ENCODE data around the gene ZNF93. TPM values are rescaled to one million over a fixed set of nuclear protein-coding genes. Genes with fewer than 3 reads are reported as not detected.
"Not testable (repeated sequence)": the region's sequence is repeated elsewhere in the genome, so short reads cannot be mapped to it uniquely, and the experiment has no call there.

The ZNF93 gene
- total and polyA plus RNA-seq, 4 donors, result 0.50 to 4.1 (median 2.9) TPM

DNA sequence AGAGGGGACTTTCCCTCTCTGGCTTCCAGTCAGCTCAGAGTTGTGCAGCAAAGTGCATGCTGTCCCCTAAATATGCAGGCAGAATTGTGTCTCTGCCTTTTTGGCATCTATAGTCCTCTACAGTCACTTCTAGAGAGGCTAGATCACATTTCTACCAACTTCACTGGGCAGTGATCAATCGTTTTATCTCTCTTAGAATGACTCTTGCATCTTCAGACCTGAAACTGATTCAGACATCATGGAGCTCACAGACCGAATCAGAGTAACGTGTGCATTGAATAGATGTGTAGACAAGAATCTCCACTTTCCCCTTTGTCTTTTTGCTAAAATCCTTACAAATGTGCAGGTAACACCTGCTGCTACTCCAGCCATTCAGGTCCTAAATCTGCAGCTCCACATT is 28.8 kb upstream of the ZNF93 start:
- WGBS, 2 donors, result 89 to 91% methylated on average over 3 of the region's 3 CpGs
- H3K4me1 ChIP-seq (ENCODE audit: control insufficient read depth in 1 of 2, insufficient read depth in 2 of 2, low read length in 2 of 2), result no peaks in the 10 kb centered on the region
- intact Hi-C loops (cut with DNase I), result no loop called here

DNA sequence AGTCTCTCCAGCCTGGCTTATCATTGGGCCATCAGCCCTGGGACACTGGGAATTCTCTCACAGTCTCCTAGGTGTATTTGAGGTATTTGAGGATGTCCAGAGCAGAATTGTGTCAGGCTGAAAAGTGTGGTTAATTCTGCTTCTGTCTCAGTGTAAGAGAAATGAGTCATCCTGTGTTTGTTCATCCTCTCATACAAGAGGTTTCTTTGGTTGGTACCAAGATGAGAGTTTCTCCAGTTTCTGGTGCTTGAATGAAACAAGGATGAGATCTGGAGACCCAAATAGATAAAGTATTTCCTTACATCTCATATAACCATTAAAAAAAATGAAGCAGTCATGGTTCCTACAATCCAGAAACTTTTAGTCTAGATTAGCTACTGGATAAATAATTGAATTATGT is 27.4 kb upstream of the ZNF93 start:
- Histone ChIP-seq H3K4me3 (ENCODE audit: low read length in 2 of 2) (no peak overlapping the region), H3K9me3 (ENCODE audit: control insufficient read depth, low read length) (peaks cover 2% of the 10 kb centered on the region), H3K4me1 (ENCODE audit: control insufficient read depth in 1 of 2, insufficient read depth in 2 of 2, low read length in 2 of 2) (no peaks in the 10 kb centered on the region), H3K27ac (ENCODE audit: low read depth in 1 of 2, low read length in 2 of 2) (no peak overlapping the region), H3K36me3 (ENCODE audit: control insufficient read depth in 1 of 2, insufficient read depth in 2 of 2, low read length in 1 of 2) (no peaks in the 10 kb centered on the region), H3K27me3 (ENCODE audit: control insufficient read depth in 1 of 2, insufficient read depth in 2 of 2, low read length in 1 of 2) (no peaks in the 10 kb centered on the region)
- intact Hi-C loops (cut with DNase I), result no loop called here
- ATAC-seq (ENCODE audit: low FRiP score) (no peak), DNase-seq (no peak)

More for the DNA sequence above, 28.8 kb upstream of the ZNF93 start:
- H3K4me3 ChIP-seq (ENCODE audit: low read length in 2 of 2), result no peak overlapping the region
- H3K36me3 ChIP-seq (ENCODE audit: control insufficient read depth in 1 of 2, insufficient read depth in 2 of 2, low read length in 1 of 2), result no peaks in the 10 kb centered on the region
- no peak overlapping the region for H3K27ac ChIP-seq (ENCODE audit: low read depth in 1 of 2, low read length in 2 of 2)
- DNase-seq (no peak), ATAC-seq (ENCODE audit: low FRiP score) (no peak)
- H3K9me3 ChIP-seq (ENCODE audit: control insufficient read depth, low read length), result peaks cover 2% of the 10 kb centered on the region
- H3K27me3 ChIP-seq (ENCODE audit: control insufficient read depth in 1 of 2, insufficient read depth in 2 of 2, low read length in 1 of 2), result no peaks in the 10 kb centered on the region

DNA sequence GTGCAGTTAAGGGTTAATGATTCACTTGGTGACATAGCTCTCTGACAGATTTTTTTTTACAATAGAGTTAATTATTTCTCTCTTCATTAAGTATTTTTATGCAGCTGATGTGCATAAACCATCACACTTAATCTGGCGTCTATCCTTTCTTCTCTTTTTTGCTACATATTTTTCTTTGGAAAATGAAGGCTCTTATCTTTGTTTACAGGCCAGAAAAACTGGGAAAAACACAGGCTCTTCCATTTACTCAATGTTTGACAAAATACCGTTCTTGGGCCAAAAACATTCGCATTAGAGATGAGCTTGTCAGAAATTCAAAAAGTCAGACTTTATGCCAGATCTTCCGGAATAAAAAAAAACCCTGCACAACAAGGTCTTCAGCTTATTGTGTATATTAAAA is 23.0 kb upstream of the ZNF93 start:
- 53 to 57% methylated on average over 4 of the region's 4 CpGs for WGBS, 2 donors
- H3K27me3 ChIP-seq (ENCODE audit: control insufficient read depth in 1 of 2, insufficient read depth in 2 of 2, low read length in 1 of 2), result no peaks in the 10 kb centered on the region

DNA sequence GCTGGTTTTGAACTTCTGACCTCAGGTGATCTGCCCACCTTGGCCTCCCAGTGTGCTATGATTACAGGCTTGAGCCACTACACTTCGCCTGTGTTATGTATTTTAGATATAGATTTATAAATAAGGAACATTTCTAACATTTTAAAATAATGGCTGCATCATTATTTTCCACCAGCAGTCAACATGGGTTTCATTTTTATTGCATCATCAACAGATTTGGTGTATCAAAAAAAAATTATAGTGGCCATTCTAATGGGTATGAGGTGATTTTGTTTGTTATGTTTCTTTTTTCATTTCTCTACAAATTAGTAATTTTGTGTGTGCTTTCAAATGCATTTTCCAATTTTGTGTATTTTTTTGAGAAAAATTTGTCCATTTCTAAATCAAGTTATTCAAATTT is 16.2 kb upstream of the ZNF93 start:
- peaks cover 4 to 9% of the 10 kb centered on the region in 2 donors for H3K36me3 ChIP-seq (ENCODE audit: control insufficient read depth in 1 of 2, insufficient read depth in 2 of 2, low read length in 1 of 2)
- H3K27me3 ChIP-seq (ENCODE audit: control insufficient read depth in 1 of 2, insufficient read depth in 2 of 2, low read length in 1 of 2), result no peaks in the 10 kb centered on the region
- no peaks in the 10 kb centered on the region for H3K4me1 ChIP-seq (ENCODE audit: control insufficient read depth in 1 of 2, insufficient read depth in 2 of 2, low read length in 2 of 2)
- H3K4me3 ChIP-seq (ENCODE audit: low read length in 2 of 2), result no peak overlapping the region
- H3K27ac ChIP-seq (ENCODE audit: low read depth in 1 of 2, low read length in 2 of 2), result no peak overlapping the region
- DNase-seq (no peak), ATAC-seq (ENCODE audit: low FRiP score) (no peak)
- WGBS, 2 donors, result 94 to 100% methylated on average over 1 of the region's 1 CpG
- intact Hi-C loops (cut with DNase I), result no loop called here
- peaks cover 10% of the 10 kb centered on the region for H3K9me3 ChIP-seq (ENCODE audit: control insufficient read depth, low read length)

More for the DNA sequence above, 23.0 kb upstream of the ZNF93 start:
- Histone ChIP-seq H3K4me1 (ENCODE audit: control insufficient read depth in 1 of 2, insufficient read depth in 2 of 2, low read length in 2 of 2) (no peaks in the 10 kb centered on the region), H3K27ac (ENCODE audit: low read depth in 1 of 2, low read length in 2 of 2) (no peak overlapping the region), H3K36me3 (ENCODE audit: control insufficient read depth in 1 of 2, insufficient read depth in 2 of 2, low read length in 1 of 2) (peaks cover 4% of the 10 kb centered on the region in 2 donors), H3K4me3 (ENCODE audit: low read length in 2 of 2) (no peak overlapping the region), H3K9me3 (ENCODE audit: control insufficient read depth, low read length) (peaks cover 4% of the 10 kb centered on the region)
- ATAC-seq (ENCODE audit: low FRiP score), result no peak
- no peak for DNase-seq
- intact Hi-C loops (cut with DNase I), result no loop called here

DNA sequence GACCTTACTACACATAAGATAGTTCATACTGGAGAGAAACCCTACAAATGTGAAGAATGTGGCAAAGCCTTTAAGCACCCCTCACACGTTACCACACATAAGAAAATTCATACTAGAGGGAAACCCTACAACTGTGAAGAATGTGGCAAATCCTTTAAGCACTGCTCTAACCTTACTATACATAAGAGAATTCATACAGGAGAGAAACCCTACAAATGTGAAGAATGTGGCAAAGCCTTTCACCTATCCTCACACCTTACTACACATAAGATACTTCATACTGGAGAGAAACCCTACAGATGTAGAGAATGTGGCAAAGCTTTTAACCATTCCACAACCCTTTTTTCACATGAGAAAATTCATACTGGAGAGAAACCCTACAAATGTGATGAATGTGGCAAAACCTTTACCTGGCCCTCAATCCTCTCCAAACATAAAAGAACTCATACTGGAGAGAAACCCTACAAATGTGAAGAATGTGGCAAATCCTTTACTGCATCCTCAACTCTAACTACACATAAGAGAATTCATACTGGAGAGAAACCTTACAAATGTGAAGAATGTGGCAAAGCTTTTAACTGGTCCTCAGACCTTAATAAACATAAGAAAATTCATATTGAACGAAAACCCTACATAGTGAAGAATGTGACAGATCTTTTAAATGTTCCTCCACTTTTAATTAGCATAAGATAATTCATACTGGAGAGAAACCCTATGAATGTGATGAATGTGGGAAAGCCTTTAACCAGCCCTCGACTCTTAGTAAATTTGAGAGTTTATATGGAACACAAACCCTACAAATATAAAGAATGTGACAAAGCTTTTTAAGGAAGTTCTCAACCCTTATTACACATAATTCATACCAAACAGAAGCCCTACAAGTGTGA is 8.4 kb upstream of the ZNF93 start:
- H3K4me1 ChIP-seq (ENCODE audit: control insufficient read depth in 1 of 2, insufficient read depth in 2 of 2, low read length in 2 of 2); H3K27ac ChIP-seq (ENCODE audit: low read depth in 1 of 2, low read length in 2 of 2); H3K36me3 ChIP-seq (ENCODE audit: control insufficient read depth in 1 of 2, insufficient read depth in 2 of 2, low read length in 1 of 2); ATAC-seq (ENCODE audit: low FRiP score); DNase-seq; H3K27me3 ChIP-seq (ENCODE audit: control insufficient read depth in 1 of 2, insufficient read depth in 2 of 2, low read length in 1 of 2); intact Hi-C loops (cut with DNase I); H3K4me3 ChIP-seq (ENCODE audit: low read length in 2 of 2); H3K9me3 ChIP-seq (ENCODE audit: control insufficient read depth, low read length): not testable (repeated sequence)
- 98% methylated on average over 3 of the region's 3 CpGs for WGBS, 2 donors

DNA sequence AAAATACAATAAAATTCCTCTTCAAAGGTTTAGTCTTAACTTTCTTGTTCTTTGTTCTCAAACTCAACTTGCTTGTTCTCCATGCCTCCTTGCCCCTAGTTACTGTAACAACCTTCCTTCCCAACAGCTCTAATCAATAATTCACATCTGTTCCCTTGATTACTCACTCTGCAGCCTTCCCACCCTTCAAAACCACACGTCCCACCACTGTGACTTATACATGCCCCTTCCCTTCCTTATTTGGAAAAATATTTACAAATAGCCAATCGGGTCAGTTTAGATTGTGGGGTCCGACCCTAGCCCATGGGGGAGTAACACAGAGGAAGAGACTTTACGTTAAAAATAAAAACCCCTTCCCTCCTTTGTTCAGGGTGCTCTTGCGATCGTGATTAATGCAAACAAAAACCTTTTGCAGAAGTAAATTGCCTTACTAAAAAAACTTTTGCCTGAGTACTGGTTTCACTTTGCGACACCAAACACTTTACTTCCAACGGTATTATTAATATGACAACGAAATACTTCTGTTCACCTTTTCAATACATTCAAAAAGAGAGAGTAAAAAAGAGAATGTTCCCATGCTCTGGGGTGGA is 512 bp upstream of the ZNF93 start:
- Histone ChIP-seq H3K9me3 (ENCODE audit: control insufficient read depth, low read length) (no peaks in the 10 kb centered on the region), H3K4me3 (ENCODE audit: low read length in 2 of 2) (peak overlapping the region; percentile 75 to 82), H3K27me3 (ENCODE audit: control insufficient read depth in 1 of 2, insufficient read depth in 2 of 2, low read length in 1 of 2) (no peaks in the 10 kb centered on the region), H3K4me1 (ENCODE audit: control insufficient read depth in 1 of 2, insufficient read depth in 2 of 2, low read length in 2 of 2) (no peaks in the 10 kb centered on the region), H3K36me3 (ENCODE audit: control insufficient read depth in 1 of 2, insufficient read depth in 2 of 2, low read length in 1 of 2) (no peaks in the 10 kb centered on the region), H3K27ac (ENCODE audit: low read depth in 1 of 2, low read length in 2 of 2) (no peak overlapping the region)
- intact Hi-C loops (cut with DNase I), result loop anchor here in 1 of 2 donors (5.0 kb wide), 1 partner anchor 33 kb away; the partner anchor contains the start of gene ZNF253
- 0 to 1% methylated on average over 9 of the region's 9 CpGs for WGBS, 2 donors
- peak; percentile 42 for ATAC-seq (ENCODE audit: low FRiP score)
- DNase-seq, result no peak

DNA sequence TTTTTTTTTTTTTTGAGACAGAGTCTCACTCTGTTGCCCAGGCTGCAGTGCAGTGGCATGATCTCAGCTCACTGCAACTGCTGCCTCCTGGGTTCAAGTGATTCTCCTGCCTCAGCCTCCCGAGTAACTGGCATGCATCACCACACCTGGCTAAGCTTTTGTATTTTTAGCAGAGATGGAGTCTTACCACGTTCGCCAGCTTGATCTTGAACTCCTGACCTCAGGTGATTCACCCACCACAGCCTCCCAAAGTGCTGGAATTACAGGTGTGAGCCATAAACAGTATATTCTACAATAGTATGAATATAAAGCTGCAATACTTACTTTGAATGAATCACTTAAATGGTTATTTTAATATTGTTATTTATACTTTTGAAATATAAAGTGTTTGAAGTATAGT is 6.8 kb downstream of the ZNF93 start:
- H3K4me1 ChIP-seq (ENCODE audit: control insufficient read depth in 1 of 2, insufficient read depth in 2 of 2, low read length in 2 of 2); ATAC-seq (ENCODE audit: low FRiP score); H3K9me3 ChIP-seq (ENCODE audit: control insufficient read depth, low read length); DNase-seq; H3K4me3 ChIP-seq (ENCODE audit: low read length in 2 of 2); H3K36me3 ChIP-seq (ENCODE audit: control insufficient read depth in 1 of 2, insufficient read depth in 2 of 2, low read length in 1 of 2); intact Hi-C loops (cut with DNase I); H3K27ac ChIP-seq (ENCODE audit: low read depth in 1 of 2, low read length in 2 of 2); H3K27me3 ChIP-seq (ENCODE audit: control insufficient read depth in 1 of 2, insufficient read depth in 2 of 2, low read length in 1 of 2): not testable (repeated sequence)
- WGBS, 2 donors, result 59 to 69% methylated on average over 3 of the region's 3 CpGs

DNA sequence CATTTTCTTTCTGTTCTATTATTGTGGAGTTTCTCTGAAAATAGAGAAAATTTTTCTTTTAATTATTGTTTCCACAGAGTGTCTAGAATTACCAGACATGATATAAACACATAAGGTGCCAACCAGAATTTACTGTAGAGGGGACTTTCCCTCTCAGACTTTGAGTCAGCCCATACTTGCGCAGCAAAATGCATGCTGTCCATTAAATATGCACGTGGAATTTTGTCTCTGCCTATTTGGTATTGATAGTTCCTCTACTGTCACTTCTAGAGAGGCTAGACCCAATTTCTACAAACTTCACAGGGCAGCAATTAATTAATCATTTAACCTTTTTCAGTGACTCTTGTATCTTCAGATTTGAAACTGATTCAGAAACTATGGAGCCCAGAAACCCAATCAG is 8.9 kb downstream of the ZNF93 start:
- DNase-seq (no peak), ATAC-seq (ENCODE audit: low FRiP score) (no peak)
- Histone ChIP-seq H3K27ac (ENCODE audit: low read depth in 1 of 2, low read length in 2 of 2) (no peak overlapping the region), H3K36me3 (ENCODE audit: control insufficient read depth in 1 of 2, insufficient read depth in 2 of 2, low read length in 1 of 2) (no peaks in the 10 kb centered on the region), H3K27me3 (ENCODE audit: control insufficient read depth in 1 of 2, insufficient read depth in 2 of 2, low read length in 1 of 2) (no peaks in the 10 kb centered on the region), H3K4me1 (ENCODE audit: control insufficient read depth in 1 of 2, insufficient read depth in 2 of 2, low read length in 2 of 2) (no peaks in the 10 kb centered on the region), H3K4me3 (ENCODE audit: low read length in 2 of 2) (no peak overlapping the region), H3K9me3 (ENCODE audit: control insufficient read depth, low read length) (no peaks in the 10 kb centered on the region)
- intact Hi-C loops (cut with DNase I), result no loop called here
- WGBS, 2 donors, result 87 to 89% methylated on average over 2 of the region's 2 CpGs

DNA sequence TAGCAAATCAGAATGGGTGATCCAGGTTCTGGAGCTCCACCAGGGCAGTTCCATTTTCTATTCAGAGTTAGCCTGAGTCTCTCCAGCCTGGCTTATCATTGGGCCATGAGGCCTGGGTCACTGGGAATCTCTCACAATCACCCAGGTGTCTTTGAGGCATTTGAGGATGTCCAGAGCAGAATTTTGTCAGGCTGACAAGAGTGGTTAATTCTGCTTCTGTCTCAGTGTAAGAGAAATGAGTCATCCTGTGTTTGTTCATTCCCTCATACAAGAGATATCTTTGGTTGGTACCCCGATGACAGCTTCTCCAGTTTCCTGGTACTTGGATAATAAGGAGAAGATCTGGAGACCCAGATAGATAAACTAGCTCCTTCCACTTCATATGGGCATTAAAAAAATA is 10.4 kb downstream of the ZNF93 start:
- Histone ChIP-seq H3K27ac (ENCODE audit: low read depth in 1 of 2, low read length in 2 of 2) (no peak overlapping the region), H3K9me3 (ENCODE audit: control insufficient read depth, low read length) (no peaks in the 10 kb centered on the region), H3K36me3 (ENCODE audit: control insufficient read depth in 1 of 2, insufficient read depth in 2 of 2, low read length in 1 of 2) (no peaks in the 10 kb centered on the region), H3K4me3 (ENCODE audit: low read length in 2 of 2) (no peak overlapping the region), H3K27me3 (ENCODE audit: control insufficient read depth in 1 of 2, insufficient read depth in 2 of 2, low read length in 1 of 2) (no peaks in the 10 kb centered on the region), H3K4me1 (ENCODE audit: control insufficient read depth in 1 of 2, insufficient read depth in 2 of 2, low read length in 2 of 2) (no peaks in the 10 kb centered on the region)
- intact Hi-C loops (cut with DNase I), result no loop called here
- ATAC-seq (ENCODE audit: low FRiP score) (no peak), DNase-seq (no peak)
- 63 to 68% methylated on average over 1 of the region's 1 CpG for WGBS, 2 donors

Data from aorta (tissue), 5 donors.